ENCODE measurements around the gene SLC25A21.

The SLC25A21 gene

DNA sequence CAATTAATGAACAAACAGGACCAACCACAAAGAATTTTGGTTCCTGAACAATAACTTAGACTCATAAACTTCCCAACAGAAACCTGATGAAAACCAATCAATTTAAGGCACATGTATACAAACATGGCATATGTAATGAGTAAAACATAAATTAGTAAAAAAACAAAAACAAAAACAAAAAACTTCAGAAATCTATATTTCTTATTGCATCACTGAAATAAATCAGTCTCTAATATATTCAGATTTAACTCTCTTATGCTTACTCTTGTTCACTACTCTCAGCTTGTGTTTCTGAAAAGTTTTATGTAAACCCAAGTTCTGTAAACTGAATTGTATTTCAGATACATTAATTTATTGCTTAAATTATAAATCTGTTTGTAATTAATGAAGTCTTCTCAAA lies 233.7 kb downstream of the SLC25A21 start:
- no peak overlapping the region for H3K4me3 ChIP-seq (ENCODE audit: low read depth, low read length)
- TF ChIP-seq, protein P1, sequence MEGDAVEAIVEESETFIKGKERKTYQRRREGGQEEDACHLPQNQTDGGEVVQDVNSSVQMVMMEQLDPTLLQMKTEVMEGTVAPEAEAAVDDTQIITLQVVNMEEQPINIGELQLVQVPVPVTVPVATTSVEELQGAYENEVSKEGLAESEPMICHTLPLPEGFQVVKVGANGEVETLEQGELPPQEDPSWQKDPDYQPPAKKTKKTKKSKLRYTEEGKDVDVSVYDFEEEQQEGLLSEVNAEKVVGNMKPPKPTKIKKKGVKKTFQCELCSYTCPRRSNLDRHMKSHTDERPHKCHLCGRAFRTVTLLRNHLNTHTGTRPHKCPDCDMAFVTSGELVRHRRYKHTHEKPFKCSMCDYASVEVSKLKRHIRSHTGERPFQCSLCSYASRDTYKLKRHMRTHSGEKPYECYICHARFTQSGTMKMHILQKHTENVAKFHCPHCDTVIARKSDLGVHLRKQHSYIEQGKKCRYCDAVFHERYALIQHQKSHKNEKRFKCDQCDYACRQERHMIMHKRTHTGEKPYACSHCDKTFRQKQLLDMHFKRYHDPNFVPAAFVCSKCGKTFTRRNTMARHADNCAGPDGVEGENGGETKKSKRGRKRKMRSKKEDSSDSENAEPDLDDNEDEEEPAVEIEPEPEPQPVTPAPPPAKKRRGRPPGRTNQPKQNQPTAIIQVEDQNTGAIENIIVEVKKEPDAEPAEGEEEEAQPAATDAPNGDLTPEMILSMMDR (IDR thresholded peaks at IDR 0.05; ENCODE audit: low read depth, low read length, missing control alignments) = no peak
- DNase-seq (ENCODE audit: low read depth) = no peak

DNA sequence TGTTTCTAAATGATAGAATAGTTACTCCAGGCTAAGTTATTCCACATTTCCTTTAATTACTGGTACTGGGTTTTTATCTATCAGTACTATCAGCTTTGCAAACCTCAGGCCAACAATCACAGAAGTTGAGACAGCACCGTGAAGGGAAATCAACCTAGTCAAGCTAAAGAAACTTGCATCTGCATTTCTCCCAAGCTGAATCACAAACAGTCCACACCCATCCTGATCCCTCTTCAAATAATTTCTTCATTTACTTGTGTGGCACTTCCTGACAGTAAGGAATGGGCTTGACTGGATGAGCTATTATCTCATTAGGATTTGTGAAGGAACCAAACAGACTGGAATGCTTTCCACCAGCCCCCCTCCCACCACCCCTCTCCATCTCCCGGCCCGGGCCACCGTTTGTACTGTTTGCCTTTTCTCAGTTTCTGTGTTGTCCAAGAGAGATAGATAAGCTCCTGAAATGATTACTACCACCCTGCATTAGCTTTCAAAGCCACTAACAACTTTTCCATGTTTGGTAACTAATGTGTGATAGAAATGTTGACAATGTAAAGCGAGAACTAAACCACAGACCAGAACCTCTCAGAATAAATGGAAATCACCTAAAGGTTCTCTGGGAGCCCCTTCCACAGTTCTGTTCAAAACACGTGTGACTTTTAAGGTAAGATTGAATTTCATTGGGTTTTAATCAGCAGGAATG lies 236.3 kb downstream of the SLC25A21 start:
- H3K4me3 ChIP-seq (ENCODE audit: low read depth, low read length) = no peak overlapping the region
- TF ChIP-seq, protein P1 (IDR thresholded peaks at IDR 0.05; ENCODE audit: low read depth, low read length, missing control alignments) = no peak
- no peak for DNase-seq (ENCODE audit: low read depth)

DNA sequence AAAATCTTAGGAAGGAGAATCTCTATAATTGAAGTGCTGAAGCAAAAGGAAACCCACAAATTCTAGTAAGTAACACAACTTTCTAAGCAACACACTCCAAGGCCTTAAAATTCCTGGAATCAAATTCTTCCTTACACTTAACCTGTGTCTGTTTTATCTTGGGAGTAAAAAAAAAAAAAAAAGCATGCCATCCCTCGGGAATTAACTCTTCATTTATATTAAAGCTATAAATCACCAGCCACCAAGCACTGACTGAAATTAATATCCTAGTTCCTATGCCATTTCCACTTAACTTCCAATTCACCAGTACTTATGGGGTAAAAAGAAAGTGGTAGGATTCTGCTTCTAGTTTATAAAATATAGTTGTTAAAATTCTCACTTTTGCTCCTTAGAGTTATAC lies 238.1 kb downstream of the SLC25A21 start:
- no peak overlapping the region for H3K4me3 ChIP-seq (ENCODE audit: low read depth, low read length)
- DNase-seq (ENCODE audit: low read depth) = no peak
- TF ChIP-seq, protein P1 (IDR thresholded peaks at IDR 0.05; ENCODE audit: low read depth, low read length, missing control alignments) = no peak

DNA sequence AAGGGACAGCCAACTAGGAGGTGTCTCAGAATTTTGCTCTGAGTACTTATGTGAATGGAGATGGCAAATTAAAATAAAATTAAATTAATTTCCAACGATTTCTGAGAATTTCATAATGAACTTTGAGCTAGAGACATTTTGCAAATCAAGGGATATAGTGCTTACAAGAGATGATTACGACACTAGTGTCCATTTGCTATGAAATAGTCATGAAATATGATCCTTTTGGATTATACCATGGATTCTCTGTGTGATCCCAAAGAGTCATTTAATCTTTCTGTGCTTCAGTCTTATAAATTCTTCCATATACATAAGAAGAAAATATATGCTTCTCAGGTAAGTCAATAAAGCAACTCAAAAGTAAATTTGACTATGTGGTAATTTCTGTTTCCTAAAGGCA lies 240.6 kb downstream of the SLC25A21 start:
- no peak for DNase-seq (ENCODE audit: low read depth)
- H3K4me3 ChIP-seq (ENCODE audit: low read depth, low read length) = no peak overlapping the region
- TF ChIP-seq, protein P1 (IDR thresholded peaks at IDR 0.05; ENCODE audit: low read depth, low read length, missing control alignments) = no peak

DNA sequence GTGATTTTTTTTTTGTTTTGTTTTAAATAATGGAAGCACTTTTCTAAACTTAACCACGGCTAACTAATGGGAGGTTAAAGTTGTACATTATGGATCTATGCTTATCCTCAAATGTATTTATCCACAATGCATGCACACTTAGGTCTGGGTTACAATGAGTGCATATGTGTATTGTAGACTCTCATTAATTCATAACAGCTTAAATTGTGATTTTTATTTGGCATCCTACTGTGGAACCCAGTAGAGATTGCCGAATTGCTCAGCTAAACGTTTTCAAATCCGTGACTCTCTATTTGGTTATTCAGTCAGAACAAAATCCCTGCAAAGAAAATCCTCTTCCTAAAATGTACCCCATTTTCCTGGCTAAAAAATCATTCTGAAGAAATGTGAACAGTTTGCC lies 244.0 kb downstream of the SLC25A21 start:
- DNase-seq (ENCODE audit: low read depth) = no peak
- TF ChIP-seq, protein P1 (IDR thresholded peaks at IDR 0.05; ENCODE audit: low read depth, low read length, missing control alignments) = no peak
- no peak overlapping the region for H3K4me3 ChIP-seq (ENCODE audit: low read depth, low read length)

DNA sequence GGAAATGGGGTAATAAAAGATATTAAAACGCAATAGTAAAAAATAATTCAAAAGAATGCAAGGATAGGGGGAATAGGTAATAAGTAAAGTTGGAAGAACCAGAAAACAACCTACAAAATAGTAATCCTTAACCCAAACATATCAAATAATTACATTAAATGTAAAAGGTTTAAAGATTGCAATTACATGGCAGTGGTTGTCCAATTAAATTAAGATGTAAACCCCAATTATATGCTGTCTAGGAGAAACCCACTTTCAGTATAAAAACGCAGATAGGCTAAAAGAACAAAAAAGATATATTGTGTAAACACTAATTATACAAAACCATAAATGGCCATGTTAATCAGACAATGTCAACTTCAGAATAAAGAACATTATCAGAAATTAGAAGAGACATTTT lies 247.3 kb downstream of the SLC25A21 start:
- DNase-seq (ENCODE audit: low read depth) = no peak
- no peak overlapping the region for H3K4me3 ChIP-seq (ENCODE audit: low read depth, low read length)
- TF ChIP-seq, protein P1 (IDR thresholded peaks at IDR 0.05; ENCODE audit: low read depth, low read length, missing control alignments) = no peak

DNA sequence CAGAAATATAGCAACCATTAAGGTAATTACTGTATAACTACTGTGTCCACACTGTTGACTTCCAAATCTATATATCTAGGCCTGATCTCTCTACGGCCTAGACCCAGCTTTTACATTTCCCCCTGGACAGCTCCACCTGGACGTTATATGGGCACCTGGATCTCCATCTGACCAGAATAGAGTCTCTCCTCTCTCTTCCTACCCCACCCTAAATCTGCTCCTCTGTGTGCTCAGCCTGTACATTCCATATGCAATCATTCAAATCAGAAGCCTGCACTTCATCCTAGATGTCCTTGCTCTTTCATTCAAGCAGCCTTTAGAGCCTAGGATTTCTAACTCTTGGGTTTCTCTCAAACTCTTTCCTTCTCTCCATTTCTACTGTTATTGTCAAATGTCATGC lies 255.7 kb downstream of the SLC25A21 start:
- DNase-seq (ENCODE audit: low read depth) = no peak
- no peak overlapping the region for H3K4me3 ChIP-seq (ENCODE audit: low read depth, low read length)
- TF ChIP-seq, protein P1 (IDR thresholded peaks at IDR 0.05; ENCODE audit: low read depth, low read length, missing control alignments) = no peak

Data from GM12864 (cell line).